Trophoblast cell (in vitro differentiated cells and primary cell): ENCODE measurements around the gene CLDN9.
A peak's percentile ranks its signal among the peaks of the same experiment; 100 is the strongest.

Experiments used
- DNase-seq, 2 donors: peaks; one replicate each; pipeline ENCODE4 v3.0.0-alpha.2; 2016
- H2AFZ ChIP-seq: 2 replicates; pipeline ENCODE4 v1.6.1; 2013; ENCODE audit warnings: low read length, moderate library complexity, mild to moderate bottlenecking; ENCODE audit not compliant: insufficient read depth, poor library complexity
- H2AK5ac ChIP-seq: 2 replicates; pipeline ENCODE4 v1.6.1; 2013; ENCODE audit warnings: mild to moderate bottlenecking, low read length
- H2BK120ac ChIP-seq: 2 replicates; pipeline ENCODE4 v1.6.1; 2013; ENCODE audit warnings: low read length, mild to moderate bottlenecking, moderate library complexity; ENCODE audit not compliant: insufficient read depth, poor library complexity
- H2BK12ac ChIP-seq: 2 replicates; pipeline ENCODE4 v1.6.1; 2013; ENCODE audit warnings: mild to moderate bottlenecking, low read length, moderate library complexity
- H2BK5ac ChIP-seq: 2 replicates; pipeline ENCODE4 v1.6.1; 2013; ENCODE audit warnings: low read length, low read depth, moderate library complexity, mild to moderate bottlenecking; ENCODE audit not compliant: poor library complexity
- H3K14ac ChIP-seq: 2 replicates; pipeline ENCODE4 v1.6.1; 2013; ENCODE audit warnings: mild to moderate bottlenecking, low read length
- H3K18ac ChIP-seq: 2 replicates; pipeline ENCODE4 v1.6.1; 2013; ENCODE audit warnings: mild to moderate bottlenecking, low read length
- H3K23ac ChIP-seq: 2 replicates; pipeline ENCODE4 v1.6.1; 2013; ENCODE audit warnings: low read length
- H3K27ac ChIP-seq: 2 replicates; pipeline ENCODE4 v1.5.1; 2013; ENCODE audit warnings: low read depth, mild to moderate bottlenecking, inconsistent platforms, low read length, moderate library complexity
- H3K27me3 ChIP-seq: 2 replicates; pipeline ENCODE4 v1.6.1; 2013; ENCODE audit warnings: inconsistent platforms, mild to moderate bottlenecking, low read length, moderate library complexity; ENCODE audit not compliant: insufficient read depth
- H3K36me3 ChIP-seq, 2 experiments: 1 replicate in 1 of 2; 2 replicates in 1 of 2; pipeline ENCODE4 v1.6.1; 2013; ENCODE audit warnings: low read length in 2 of 2, mild to moderate bottlenecking in 2 of 2, moderate library complexity in 1 of 2; ENCODE audit not compliant: insufficient read depth in 2 of 2, control insufficient read depth in 1 of 2
- H3K4ac ChIP-seq: 2 replicates; pipeline ENCODE4 v1.6.1; 2013; ENCODE audit warnings: low read depth, mild to moderate bottlenecking, low read length, moderate library complexity
- H3K4me1 ChIP-seq, 2 experiments: 1 replicate in 1 of 2; 2 replicates in 1 of 2; pipeline ENCODE4 v1.6.1; 2013; ENCODE audit warnings: low read length in 2 of 2, mild to moderate bottlenecking in 2 of 2, moderate library complexity in 1 of 2; ENCODE audit not compliant: insufficient read depth in 2 of 2, control insufficient read depth in 1 of 2
- H3K4me2 ChIP-seq: 2 replicates; pipeline ENCODE4 v1.6.1; 2013; ENCODE audit warnings: inconsistent platforms, mild to moderate bottlenecking, low read length, moderate library complexity
- H3K4me3 ChIP-seq: 2 replicates; pipeline ENCODE4 v1.5.1; 2013; ENCODE audit warnings: mild to moderate bottlenecking, low read depth, low read length, inconsistent platforms
- H3K79me1 ChIP-seq: one replicate; pipeline ENCODE4 v1.6.1; 2013; ENCODE audit warnings: low read length
- H3K79me2 ChIP-seq: 2 replicates; pipeline ENCODE4 v1.6.1; 2013; ENCODE audit warnings: low read length, mild to moderate bottlenecking; ENCODE audit not compliant: control insufficient read depth, insufficient read depth, poor library complexity
- H3K9ac ChIP-seq: 2 replicates; pipeline ENCODE4 v1.6.1; 2013; ENCODE audit warnings: mild to moderate bottlenecking, low read length
- H3K9me3 ChIP-seq: 2 replicates; pipeline ENCODE4 v1.6.1; 2013; ENCODE audit warnings: low read depth, mild to moderate bottlenecking, control low read depth, inconsistent platforms, low read length; ENCODE audit not compliant: insufficient read depth
- H4K12ac ChIP-seq: 2 replicates; pipeline ENCODE4 v1.6.1; 2013; ENCODE audit warnings: low read depth, mild to moderate bottlenecking, low read length, moderate library complexity
- H4K8ac ChIP-seq: 2 replicates; pipeline ENCODE4 v1.6.1; 2013; ENCODE audit warnings: low read depth, mild to moderate bottlenecking, low read length, moderate library complexity
- H4K91ac ChIP-seq: one replicate; pipeline ENCODE4 v1.6.1; 2013; ENCODE audit warnings: low read depth, mild to moderate bottlenecking, low read length, moderate library complexity
- WGBS: extraction: QIAGEN DNeasy Blood & Tissue Kit; methylation state at CpG from one replicate; pipeline ENCODE4 v1.1.7; 2013; ENCODE audit warnings: missing lambda C conversion rate; ENCODE audit not compliant: insufficient read length, insufficient coverage; ENCODE audit errors: extremely low coverage; 5-methylcytosine and 5-hydroxymethylcytosine counted together

The CLDN9 gene

GRCh38 chr16:3038256-3038655 lies 25.5 kb downstream of the CLDN9 start:
- Histone ChIP-seq H3K27me3 (peaks cover 10% of the 10 kb centered on the region), H2BK5ac (no peak overlapping the region), H2BK120ac (no peak overlapping the region), H3K79me2 (no peaks in the 10 kb centered on the region), H3K14ac (no peak overlapping the region), H3K9ac (no peak overlapping the region), H2BK12ac (no peak overlapping the region), H3K18ac (no peak overlapping the region), H3K4ac (no peak overlapping the region), H4K91ac (no peak overlapping the region), H3K4me1 (peaks cover 3 to 5% of the 10 kb centered on the region in 2 experiments), H4K8ac (no peak overlapping the region), H3K23ac (no peak overlapping the region), H3K79me1 (peaks cover 1% of the 10 kb centered on the region), H3K4me2 (no peak overlapping the region), H2AFZ (no peak overlapping the region), H3K36me3 (no peaks in the 10 kb centered on the region), H3K27ac (no peak overlapping the region), H4K12ac (no peak overlapping the region), H3K9me3 (no peaks in the 10 kb centered on the region), H3K4me3 (no peak overlapping the region), H2AK5ac (no peak overlapping the region)
- DNase-seq: peak in 1 of 2 donors; percentile 35
- WGBS: no CpG with 5 or more reads among the region's 11 CpGs

DNA sequence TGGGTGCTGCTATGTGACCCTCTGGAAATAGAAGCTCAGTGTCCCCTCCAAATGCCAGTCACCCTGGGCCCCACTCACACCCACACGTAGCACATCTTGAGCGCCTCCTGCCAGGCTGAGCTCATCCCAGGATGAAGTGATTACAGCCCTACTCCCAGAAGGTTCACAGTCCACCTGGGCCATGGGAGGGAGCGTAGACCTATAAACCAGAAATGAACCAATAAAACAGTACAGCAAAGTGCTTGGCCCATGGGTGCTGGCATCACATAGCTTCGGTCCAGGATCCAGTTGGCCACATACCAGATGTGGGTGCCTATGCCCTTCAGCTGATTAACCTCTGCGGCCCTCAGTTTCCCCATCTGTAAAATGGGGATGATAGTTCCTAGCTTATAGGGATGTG lies 26.2 kb downstream of the CLDN9 start:
- peaks cover 3 to 5% of the 10 kb centered on the region in 2 experiments for H3K4me1 ChIP-seq
- peaks cover 1% of the 10 kb centered on the region for H3K79me1 ChIP-seq
- H3K18ac ChIP-seq: no peak overlapping the region
- no peak overlapping the region for H4K8ac ChIP-seq
- H3K27ac ChIP-seq: no peak overlapping the region
- H3K23ac ChIP-seq: no peak overlapping the region
- no peak overlapping the region for H3K4ac ChIP-seq
- H2BK120ac ChIP-seq: no peak overlapping the region
- no CpG with 5 or more reads among the region's 5 CpGs for WGBS
- no peaks in the 10 kb centered on the region for H3K79me2 ChIP-seq
- no peak overlapping the region for H4K91ac ChIP-seq
- H2BK12ac ChIP-seq: no peak overlapping the region
- H2AFZ ChIP-seq: no peak overlapping the region
- no peak for DNase-seq
- peaks cover 10% of the 10 kb centered on the region for H3K27me3 ChIP-seq
- H3K9ac ChIP-seq: no peak overlapping the region
- no peak overlapping the region for H3K4me3 ChIP-seq
- H3K36me3 ChIP-seq: no peaks in the 10 kb centered on the region
- H3K9me3 ChIP-seq: no peaks in the 10 kb centered on the region
- no peak overlapping the region for H4K12ac ChIP-seq
- no peak overlapping the region for H3K14ac ChIP-seq
- no peak overlapping the region for H2AK5ac ChIP-seq
- no peak overlapping the region for H3K4me2 ChIP-seq
- H2BK5ac ChIP-seq: no peak overlapping the region

- no peak overlapping the region for H4K91ac ChIP-seq
Observed at GRCh38 chr16:3042376-3042775, 29.7 kb downstream of the CLDN9 start.

GRCh38 chr16:3044708-3045107 lies 32.0 kb downstream of the CLDN9 start:
- H3K23ac ChIP-seq: no peak overlapping the region
- no peak for DNase-seq
- no peak overlapping the region for H3K18ac ChIP-seq
- no peaks in the 10 kb centered on the region for H3K79me1 ChIP-seq
- no peak overlapping the region for H3K4me3 ChIP-seq
- H3K79me2 ChIP-seq: no peaks in the 10 kb centered on the region
- no peak overlapping the region for H3K9ac ChIP-seq
- no peak overlapping the region for H4K91ac ChIP-seq
- H3K4me1 ChIP-seq: peaks cover 4 to 9% of the 10 kb centered on the region in 2 experiments
- no peak overlapping the region for H4K8ac ChIP-seq
- no peak overlapping the region for H3K4me2 ChIP-seq
- no peak overlapping the region for H4K12ac ChIP-seq
- H2BK5ac ChIP-seq: no peak overlapping the region
- no peak overlapping the region for H2AK5ac ChIP-seq
- H2BK12ac ChIP-seq: no peak overlapping the region
- peaks cover 34% of the 10 kb centered on the region for H3K27me3 ChIP-seq
- no peaks in the 10 kb centered on the region for H3K36me3 ChIP-seq
- H2BK120ac ChIP-seq: no peak overlapping the region
- no peaks in the 10 kb centered on the region for H3K9me3 ChIP-seq
- no peak overlapping the region for H2AFZ ChIP-seq
- no peak overlapping the region for H3K27ac ChIP-seq
- H3K4ac ChIP-seq: no peak overlapping the region
- no CpG with 5 or more reads among the region's 6 CpGs for WGBS
- H3K14ac ChIP-seq: no peak overlapping the region

More at GRCh38 chr16:3042376-3042775, 29.7 kb downstream of the CLDN9 start:
- Histone ChIP-seq H3K18ac (no peak overlapping the region), H2AFZ (no peak overlapping the region), H3K4me1 (peaks cover 4 to 9% of the 10 kb centered on the region in 2 experiments), H3K14ac (no peak overlapping the region), H3K4me3 (no peak overlapping the region), H2AK5ac (no peak overlapping the region), H2BK5ac (no peak overlapping the region), H3K4me2 (no peak overlapping the region), H3K23ac (no peak overlapping the region), H3K9ac (no peak overlapping the region), H2BK12ac (no peak overlapping the region), H3K4ac (no peak overlapping the region), H3K9me3 (no peaks in the 10 kb centered on the region), H3K36me3 (no peaks in the 10 kb centered on the region), H3K27ac (no peak overlapping the region), H2BK120ac (no peak overlapping the region), H3K79me2 (no peaks in the 10 kb centered on the region), H4K12ac (no peak overlapping the region), H3K79me1 (peaks cover 1% of the 10 kb centered on the region), H3K27me3 (peaks cover 27% of the 10 kb centered on the region), H4K8ac (no peak overlapping the region)
- DNase-seq: no peak
- no CpG with 5 or more reads among the region's 3 CpGs for WGBS
